ENCODE data around the gene MAP2. TPM values are rescaled to one million over a fixed set of nuclear protein-coding genes. Genes with fewer than 3 reads are reported as not detected.

Gene MAP2
- polyA plus RNA-seq, 1 donor from 2014 or later: 3.4 TPM

DNA sequence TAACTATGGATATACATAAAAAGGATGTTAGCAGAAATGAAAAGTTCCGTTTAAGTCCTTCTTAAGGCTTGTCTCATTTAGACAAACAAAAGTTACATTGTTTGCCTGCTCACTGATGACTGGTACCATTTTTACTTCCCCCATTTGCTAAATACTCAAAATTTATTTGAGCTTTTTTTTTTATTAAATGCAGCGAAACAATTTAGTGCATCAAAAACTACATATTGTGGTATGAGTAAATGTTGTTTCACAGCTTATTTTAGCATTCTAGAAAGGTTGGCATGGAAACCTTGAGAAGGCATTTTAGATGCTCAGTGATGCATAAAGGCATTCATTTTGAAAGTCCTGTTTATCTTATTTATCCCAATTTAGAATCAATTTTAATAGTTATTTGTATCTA, 100.0 kb downstream of the MAP2 start:
- H3K27ac Mint-ChIP-seq: peak overlapping the region in 1 of 3 donors; percentile 70
- H3K4me3 Mint-ChIP-seq: peak overlapping the region in 1 of 4 donors; percentile 51

DNA sequence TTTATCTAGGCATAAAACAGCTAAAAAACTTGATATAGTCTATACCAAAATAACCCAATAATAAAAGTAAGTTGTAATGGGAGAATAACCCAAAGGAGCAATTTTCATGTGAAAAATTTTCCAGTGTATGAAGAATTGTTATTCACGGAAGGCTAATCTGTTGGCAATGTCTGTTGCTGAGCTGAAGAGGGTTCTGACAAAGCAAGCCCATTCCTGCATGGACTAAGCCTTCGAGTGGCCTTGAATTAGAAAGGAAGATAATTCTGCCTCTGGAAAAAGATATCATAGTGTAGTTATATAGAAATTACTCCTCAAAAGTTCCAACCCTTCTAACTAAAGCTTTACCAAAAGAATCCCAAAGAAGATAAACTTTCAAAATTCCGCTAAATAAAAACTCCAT, 101.5 kb downstream of the MAP2 start:
- Mint-ChIP-seq H3K4me3 (peak overlapping the region in 2 of 4 donors; percentile 41 to 91), H3K27me3 (no peaks in the 10 kb centered on the region), H3K9me3 (no peaks in the 10 kb centered on the region), H3K36me3 (peaks cover 1% of the 10 kb centered on the region), H3K27ac (no peak overlapping the region), H3K4me1 (peaks cover 25 to 38% (median 34%) of the 10 kb centered on the region in 3 donors)

More for the DNA sequence above, 100.0 kb downstream of the MAP2 start:
- no peaks in the 10 kb centered on the region for H3K9me3 Mint-ChIP-seq
- peaks cover 25 to 38% (median 34%) of the 10 kb centered on the region in 3 donors for H3K4me1 Mint-ChIP-seq
- H3K27me3 Mint-ChIP-seq: no peaks in the 10 kb centered on the region
- H3K36me3 Mint-ChIP-seq: peaks cover 1% of the 10 kb centered on the region

DNA sequence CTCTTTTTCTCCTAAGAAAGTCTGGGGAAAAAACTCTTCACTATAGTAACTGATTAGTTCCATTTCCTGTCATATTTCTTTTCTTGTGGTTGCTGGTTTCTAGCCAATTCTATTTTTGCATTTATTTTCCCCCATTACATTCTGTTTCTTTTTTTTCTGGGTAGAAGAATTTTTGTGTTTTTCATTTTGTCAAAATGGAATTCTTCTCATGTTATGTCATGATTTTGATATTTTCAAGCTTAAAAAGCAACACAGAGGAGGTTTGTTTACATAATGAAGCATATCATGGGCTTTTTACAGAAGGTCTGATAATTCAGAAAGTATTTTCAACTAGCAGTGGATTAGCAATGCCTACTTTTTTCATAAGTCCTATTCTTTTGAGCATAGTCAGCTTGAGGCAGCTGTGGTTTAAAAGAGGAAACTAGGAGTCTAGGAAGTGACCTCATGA, 102.0 kb downstream of the MAP2 start:
- Mint-ChIP-seq H3K27me3 (no peaks in the 10 kb centered on the region), H3K9me3 (no peaks in the 10 kb centered on the region), H3K27ac (no peak overlapping the region), H3K4me3 (peak overlapping the region in 3 of 4 donors; percentile 41 to 91 (median 57)), H3K36me3 (peaks cover 1% of the 10 kb centered on the region), H3K4me1 (peaks cover 25 to 38% (median 34%) of the 10 kb centered on the region in 3 donors)

DNA sequence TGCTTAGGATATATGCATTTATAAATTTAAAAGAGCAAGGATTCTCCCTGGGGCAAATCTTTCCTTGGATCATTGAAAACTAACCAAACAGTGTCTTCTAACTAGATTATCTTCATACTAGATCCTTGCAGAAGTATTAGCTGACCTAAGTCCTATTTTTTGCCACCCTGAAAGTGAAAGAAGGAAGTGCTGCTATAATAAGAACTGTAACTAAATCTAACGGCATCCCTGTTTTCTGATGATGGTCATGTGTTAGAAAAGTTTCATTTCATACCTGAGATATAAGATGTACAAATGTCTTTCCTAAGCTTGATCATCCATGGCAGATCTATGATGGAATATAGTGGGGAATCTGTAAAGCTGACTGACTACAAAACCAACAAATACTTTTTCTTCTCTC, 102.7 kb downstream of the MAP2 start:
- Mint-ChIP-seq H3K36me3 (peaks cover 1% of the 10 kb centered on the region), H3K9me3 (no peaks in the 10 kb centered on the region), H3K4me1 (peaks cover 25 to 38% (median 34%) of the 10 kb centered on the region in 3 donors), H3K27ac (peak overlapping the region in 1 of 3 donors; percentile 59), H3K4me3 (peak overlapping the region in 3 of 4 donors; percentile 41 to 91 (median 61)), H3K27me3 (no peaks in the 10 kb centered on the region)

DNA sequence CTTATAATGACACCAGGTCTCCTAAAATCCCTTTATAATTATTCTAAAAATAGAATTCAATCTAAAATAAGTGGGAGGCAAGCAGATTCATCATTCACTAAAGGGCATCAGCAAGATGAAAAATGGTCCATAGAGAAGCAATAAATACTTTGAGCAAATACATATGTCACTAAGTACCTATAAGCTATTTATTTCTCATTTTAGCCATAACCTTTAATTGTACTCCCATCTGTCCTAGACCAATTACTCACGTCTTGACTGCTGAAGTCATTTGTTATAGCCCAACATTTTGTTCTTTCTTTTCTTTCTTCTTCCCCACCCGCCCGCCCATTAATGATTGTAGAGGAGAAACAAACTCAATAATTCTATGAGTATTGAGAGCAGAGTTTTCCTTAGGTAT, 105.7 kb downstream of the MAP2 start:
- Mint-ChIP-seq H3K4me1 (peaks cover 18 to 28% (median 25%) of the 10 kb centered on the region in 3 donors), H3K4me3 (no peak overlapping the region), H3K9me3 (peaks cover 0 to 3% (median 0%) of the 10 kb centered on the region in 3 donors), H3K27me3 (no peaks in the 10 kb centered on the region), H3K27ac (no peak overlapping the region), H3K36me3 (no peaks in the 10 kb centered on the region)

DNA sequence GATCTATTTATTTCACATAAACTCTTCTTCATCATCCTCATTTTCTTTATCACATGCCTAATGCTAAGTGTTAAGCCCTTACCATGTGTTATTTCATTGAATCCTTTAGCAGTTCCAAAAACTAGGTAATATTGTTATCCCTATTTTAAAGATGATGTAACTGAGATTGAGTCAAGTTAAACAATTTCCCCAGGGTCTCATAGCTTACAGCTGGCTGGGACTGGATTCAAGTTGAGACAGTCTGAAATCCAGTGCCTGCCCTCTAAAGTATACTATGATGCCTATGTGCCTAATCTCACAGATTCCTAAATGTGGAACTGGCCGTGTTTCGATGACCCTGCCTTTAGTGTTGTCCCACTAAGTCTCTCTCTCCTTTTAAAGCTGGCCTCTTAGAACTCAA, 108.5 kb downstream of the MAP2 start:
- Mint-ChIP-seq H3K36me3 (no peaks in the 10 kb centered on the region), H3K4me3 (no peak overlapping the region), H3K4me1 (peaks cover 7 to 8% (median 7%) of the 10 kb centered on the region in 3 donors), H3K27ac (no peak overlapping the region), H3K27me3 (no peaks in the 10 kb centered on the region), H3K9me3 (peaks cover 0 to 3% (median 0%) of the 10 kb centered on the region in 3 donors)

DNA sequence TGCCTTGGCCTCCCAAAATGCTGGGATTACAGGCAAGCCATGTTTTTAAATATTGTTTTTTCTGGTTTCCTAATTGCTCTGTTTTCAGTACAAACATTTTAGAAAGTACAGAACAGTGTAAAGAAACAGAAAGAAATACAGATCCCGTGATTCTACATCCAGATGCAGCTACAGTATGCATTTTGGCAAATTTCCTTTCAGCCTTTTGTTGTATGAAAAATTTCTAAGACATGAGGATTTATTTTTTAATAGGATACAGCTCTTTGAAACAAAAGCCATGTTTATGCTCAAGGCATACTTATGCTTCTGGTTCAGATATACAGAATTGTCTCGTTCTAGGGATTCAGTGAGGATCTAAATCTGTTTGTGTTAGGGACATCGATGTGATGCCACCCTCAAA, 109.5 kb downstream of the MAP2 start:
- H3K27me3 Mint-ChIP-seq: no peaks in the 10 kb centered on the region
- H3K27ac Mint-ChIP-seq: no peak overlapping the region
- H3K4me1 Mint-ChIP-seq: peaks cover 0 to 1% (median 0%) of the 10 kb centered on the region in 3 donors
- no peak overlapping the region for H3K4me3 Mint-ChIP-seq
- H3K9me3 Mint-ChIP-seq: peaks cover 0 to 3% (median 0%) of the 10 kb centered on the region in 3 donors
- no peaks in the 10 kb centered on the region for H3K36me3 Mint-ChIP-seq

DNA sequence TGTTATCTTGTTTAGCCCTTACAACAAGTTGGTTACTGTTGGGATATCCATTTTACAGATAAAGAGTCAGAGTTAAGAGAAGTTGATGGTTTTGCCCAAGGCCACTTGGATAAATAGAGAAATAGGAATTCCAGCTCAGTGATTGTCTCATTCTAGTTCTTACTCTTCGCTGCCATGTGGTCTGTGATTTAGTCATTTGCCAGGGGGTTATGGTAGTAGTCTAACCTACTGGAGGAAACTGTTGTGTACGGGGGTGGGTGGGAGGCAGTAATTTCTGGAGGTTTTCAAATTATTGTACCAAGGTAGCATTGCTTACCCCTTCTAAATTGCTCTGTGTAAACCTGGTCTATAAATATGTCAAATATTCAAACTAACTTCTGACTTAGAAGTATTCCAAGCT, 110.4 kb downstream of the MAP2 start:
- H3K27ac Mint-ChIP-seq: no peak overlapping the region
- peaks cover 0 to 1% (median 0%) of the 10 kb centered on the region in 3 donors for H3K4me1 Mint-ChIP-seq

DNA sequence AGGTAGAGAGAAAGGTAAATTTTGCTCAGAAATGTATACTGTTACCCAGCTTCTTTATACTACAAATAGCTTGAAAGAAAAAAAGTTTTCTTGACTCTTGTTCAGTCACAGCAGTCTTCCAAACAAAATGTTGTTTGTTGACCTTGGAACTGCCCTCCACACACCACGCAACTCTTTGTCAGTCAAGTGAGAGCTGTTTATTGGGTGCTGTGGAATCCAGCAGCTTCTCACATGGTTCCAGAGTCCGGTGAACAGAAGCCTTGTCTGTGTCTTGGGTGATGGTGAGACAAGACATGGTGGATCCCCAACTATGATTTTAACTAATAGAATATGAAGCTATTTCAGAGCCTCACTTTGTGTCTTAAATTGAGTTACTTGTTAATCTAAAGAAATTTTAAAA, 112.5 kb downstream of the MAP2 start:
- no peaks in the 10 kb centered on the region for H3K27me3 Mint-ChIP-seq
- peaks cover 0 to 1% (median 0%) of the 10 kb centered on the region in 3 donors for H3K4me1 Mint-ChIP-seq
- H3K4me3 Mint-ChIP-seq: no peak overlapping the region
- peaks cover 0 to 3% (median 1%) of the 10 kb centered on the region in 3 donors for H3K9me3 Mint-ChIP-seq
- H3K36me3 Mint-ChIP-seq: no peaks in the 10 kb centered on the region
- H3K27ac Mint-ChIP-seq: no peak overlapping the region

More for the DNA sequence above, 110.4 kb downstream of the MAP2 start:
- Mint-ChIP-seq H3K27me3 (no peaks in the 10 kb centered on the region), H3K4me3 (no peak overlapping the region), H3K36me3 (no peaks in the 10 kb centered on the region), H3K9me3 (peaks cover 0 to 3% (median 0%) of the 10 kb centered on the region in 3 donors)

DNA sequence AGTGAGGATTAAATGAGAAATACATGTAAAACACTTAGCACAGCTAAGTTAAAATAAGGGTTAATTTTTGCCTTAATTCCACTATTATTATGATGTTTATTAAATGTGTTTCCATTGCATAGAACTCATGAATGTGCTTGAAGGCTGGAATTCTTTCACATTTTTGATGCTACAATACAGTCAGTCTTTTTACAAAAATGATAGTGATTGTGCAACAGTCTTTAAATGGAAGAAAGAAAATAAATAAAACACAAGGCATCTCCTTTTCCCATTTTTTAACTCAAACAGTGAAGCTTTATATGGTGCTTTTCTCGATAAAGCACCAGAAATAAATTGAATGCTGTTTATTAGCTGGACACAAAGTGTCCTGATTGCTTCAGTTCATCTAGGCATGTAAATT, 123.9 kb downstream of the MAP2 start:
- H3K27ac Mint-ChIP-seq: no peak overlapping the region
- no peaks in the 10 kb centered on the region for H3K9me3 Mint-ChIP-seq
- H3K4me1 Mint-ChIP-seq: no peaks in the 10 kb centered on the region
- no peaks in the 10 kb centered on the region for H3K36me3 Mint-ChIP-seq
- H3K4me3 Mint-ChIP-seq: no peak overlapping the region
- H3K27me3 Mint-ChIP-seq: no peaks in the 10 kb centered on the region

DNA sequence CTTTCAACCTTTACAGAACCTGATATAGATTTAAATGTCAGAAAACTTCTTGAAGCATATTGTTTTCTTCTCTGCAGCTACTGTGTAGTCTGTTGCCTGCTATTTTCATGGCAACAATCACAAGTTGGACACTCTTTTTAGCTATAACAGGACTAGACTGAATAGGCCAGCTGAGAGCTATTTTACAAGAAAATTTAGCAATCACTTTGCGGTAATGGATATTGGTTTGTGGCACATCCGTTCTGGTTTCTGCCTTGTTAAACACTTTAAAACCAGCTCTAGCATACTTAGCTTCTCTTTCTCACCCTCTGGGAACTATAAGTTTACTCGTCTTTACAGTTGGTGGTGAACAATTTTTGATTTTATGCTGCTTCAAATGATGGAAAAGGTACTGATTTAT, 125.7 kb downstream of the MAP2 start:
- H3K27me3 Mint-ChIP-seq: no peaks in the 10 kb centered on the region
- no peak overlapping the region for H3K27ac Mint-ChIP-seq
- H3K4me3 Mint-ChIP-seq: no peak overlapping the region
- no peaks in the 10 kb centered on the region for H3K36me3 Mint-ChIP-seq
- no peaks in the 10 kb centered on the region for H3K9me3 Mint-ChIP-seq
- H3K4me1 Mint-ChIP-seq: no peaks in the 10 kb centered on the region

DNA sequence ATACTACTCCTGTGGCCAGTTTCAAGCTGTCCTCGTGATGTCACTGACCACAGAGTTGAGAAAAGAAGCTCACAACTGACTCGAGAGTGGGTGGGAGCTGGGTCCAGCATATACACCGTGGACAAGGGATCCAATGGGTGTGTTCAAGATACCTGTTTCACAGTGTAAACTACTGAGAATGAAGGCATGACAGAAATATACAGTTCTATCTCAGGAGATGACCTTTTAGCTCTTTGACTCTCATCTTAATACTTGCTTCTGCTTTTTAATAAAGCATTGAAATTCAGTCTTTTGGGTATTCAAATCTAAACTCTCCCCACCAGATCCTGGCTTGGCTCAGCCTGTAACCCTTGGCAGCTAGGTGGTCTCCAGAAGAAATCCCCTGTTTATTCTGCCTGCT, 130.1 kb downstream of the MAP2 start:
- peaks cover 1% of the 10 kb centered on the region for H3K36me3 Mint-ChIP-seq
- no peak overlapping the region for H3K4me3 Mint-ChIP-seq
- no peak overlapping the region for H3K27ac Mint-ChIP-seq
- no peaks in the 10 kb centered on the region for H3K27me3 Mint-ChIP-seq
- H3K4me1 Mint-ChIP-seq: peaks cover 0 to 1% (median 0%) of the 10 kb centered on the region in 3 donors
- H3K9me3 Mint-ChIP-seq: no peaks in the 10 kb centered on the region

DNA sequence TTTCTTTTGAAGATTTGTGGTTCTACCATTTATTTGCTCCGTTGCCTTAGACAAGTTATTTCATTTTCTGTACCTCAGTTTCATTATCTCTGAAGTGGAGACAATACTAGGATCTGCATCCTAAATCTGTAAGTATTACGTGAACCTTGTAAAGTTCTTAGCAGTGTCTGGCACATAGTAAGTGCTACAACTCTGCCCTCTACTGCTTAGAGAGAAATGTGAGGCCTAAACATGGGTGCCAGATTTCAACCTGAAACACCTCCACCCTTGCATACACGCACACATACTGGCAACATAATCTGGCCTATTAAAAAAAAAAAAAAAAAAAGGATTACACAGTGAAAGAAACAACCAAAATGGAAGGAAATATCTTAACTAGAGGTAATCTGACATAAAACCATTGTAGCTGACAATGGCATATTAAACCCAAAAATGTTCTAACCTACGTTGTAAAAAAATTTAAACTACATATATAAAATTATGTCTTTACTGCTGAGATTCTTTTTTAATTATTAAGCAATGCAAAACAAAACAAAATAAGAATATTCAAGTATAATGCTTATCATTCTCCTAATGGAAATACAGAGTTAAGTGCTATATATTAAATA, 132.6 kb downstream of the MAP2 start:
- Mint-ChIP-seq H3K9me3 (no peaks in the 10 kb centered on the region), H3K27me3 (no peaks in the 10 kb centered on the region), H3K27ac (no peak overlapping the region), H3K4me1 (peaks cover 0 to 1% (median 0%) of the 10 kb centered on the region in 3 donors), H3K36me3 (peaks cover 1% of the 10 kb centered on the region), H3K4me3 (peak overlapping the region in 1 of 4 donors; percentile 68)

DNA sequence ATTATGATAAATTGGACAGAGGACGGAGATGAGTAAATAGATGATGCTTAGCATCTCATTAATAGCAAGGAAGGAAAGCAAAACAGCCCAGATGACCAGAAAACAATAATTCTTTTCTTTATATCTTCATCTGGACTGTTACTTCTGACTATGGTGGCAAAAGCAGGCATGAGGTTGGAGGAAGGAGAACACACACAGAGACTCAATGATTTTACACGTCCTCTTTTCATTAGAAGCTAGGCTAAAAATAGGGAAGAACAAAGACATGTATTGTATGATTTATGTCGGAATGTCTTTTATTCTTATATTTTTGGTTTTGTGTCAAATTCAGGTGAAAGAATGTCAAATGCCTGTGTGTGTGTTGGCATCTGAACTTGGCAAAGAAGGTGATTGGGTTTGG, 137.1 kb downstream of the MAP2 start:
- Mint-ChIP-seq H3K36me3 (peaks cover 4% of the 10 kb centered on the region), H3K4me3 (no peak overlapping the region), H3K27me3 (no peaks in the 10 kb centered on the region), H3K27ac (no peak overlapping the region), H3K9me3 (peaks cover 0 to 2% (median 0%) of the 10 kb centered on the region in 3 donors), H3K4me1 (peaks cover 0 to 4% (median 1%) of the 10 kb centered on the region in 3 donors)

DNA sequence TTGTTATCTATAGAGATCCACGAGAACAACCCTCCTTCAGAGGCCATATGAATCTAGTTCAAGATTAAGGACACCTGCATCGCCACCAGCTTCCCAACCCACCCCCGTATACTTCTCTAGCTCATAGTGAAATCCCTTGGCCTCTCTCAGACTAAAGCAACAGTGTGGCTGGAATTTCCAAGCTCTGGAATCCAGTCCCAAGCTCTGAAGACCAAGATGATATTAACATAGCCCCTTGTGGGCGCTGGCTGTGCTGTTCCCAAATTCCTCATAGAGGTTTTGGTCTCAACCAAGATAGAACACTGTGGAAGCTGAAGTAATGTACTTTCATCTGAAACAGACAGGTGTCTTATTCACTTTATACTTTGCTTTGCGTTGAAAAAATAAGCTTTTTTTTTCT, 139.6 kb downstream of the MAP2 start:
- H3K9me3 Mint-ChIP-seq: peaks cover 0 to 2% (median 0%) of the 10 kb centered on the region in 3 donors
- H3K36me3 Mint-ChIP-seq: peaks cover 4% of the 10 kb centered on the region
- H3K4me3 Mint-ChIP-seq: no peak overlapping the region
- peaks cover 0 to 4% (median 0%) of the 10 kb centered on the region in 3 donors for H3K4me1 Mint-ChIP-seq
- H3K27ac Mint-ChIP-seq: no peak overlapping the region
- no peaks in the 10 kb centered on the region for H3K27me3 Mint-ChIP-seq

DNA sequence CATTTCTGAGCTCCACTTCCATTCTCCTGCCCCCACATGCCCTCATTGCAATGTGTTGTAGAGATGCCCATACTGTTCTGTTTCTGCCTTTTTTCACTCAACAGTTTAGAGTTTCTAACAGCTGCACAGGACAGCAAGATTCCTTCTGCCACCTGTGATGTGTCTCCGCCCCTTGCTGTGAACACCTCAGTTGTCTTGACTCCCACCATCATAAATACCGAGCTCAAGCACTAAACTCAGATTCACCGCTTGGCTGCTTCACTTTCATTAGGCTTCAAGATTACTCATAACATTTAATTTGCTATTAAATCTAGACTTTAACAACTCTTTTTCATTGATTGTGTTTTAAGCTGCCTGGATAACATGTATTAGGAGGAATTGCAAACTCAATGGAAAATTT, 141.0 kb downstream of the MAP2 start:
- Mint-ChIP-seq H3K4me3 (no peak overlapping the region), H3K27me3 (no peaks in the 10 kb centered on the region), H3K9me3 (peaks cover 0 to 2% (median 0%) of the 10 kb centered on the region in 3 donors), H3K27ac (no peak overlapping the region), H3K36me3 (peaks cover 4% of the 10 kb centered on the region), H3K4me1 (peaks cover 0 to 4% (median 0%) of the 10 kb centered on the region in 3 donors)

Measured in IgD-negative memory B cell (primary cell).